GM18873 (cell line): ENCODE results near the gene C1orf116.

ENCODE experiments used
- ATAC-seq: cut with Tn5 transposase; IDR thresholded peaks from one replicate; pipeline ENCODE4 v1.9.1; 2021; ENCODE audit warnings: mild to moderate bottlenecking, moderate library complexity, moderate number of reproducible peaks; ENCODE audit not compliant: unreplicated experiment, low FRiP score

Gene C1orf116

DNA sequence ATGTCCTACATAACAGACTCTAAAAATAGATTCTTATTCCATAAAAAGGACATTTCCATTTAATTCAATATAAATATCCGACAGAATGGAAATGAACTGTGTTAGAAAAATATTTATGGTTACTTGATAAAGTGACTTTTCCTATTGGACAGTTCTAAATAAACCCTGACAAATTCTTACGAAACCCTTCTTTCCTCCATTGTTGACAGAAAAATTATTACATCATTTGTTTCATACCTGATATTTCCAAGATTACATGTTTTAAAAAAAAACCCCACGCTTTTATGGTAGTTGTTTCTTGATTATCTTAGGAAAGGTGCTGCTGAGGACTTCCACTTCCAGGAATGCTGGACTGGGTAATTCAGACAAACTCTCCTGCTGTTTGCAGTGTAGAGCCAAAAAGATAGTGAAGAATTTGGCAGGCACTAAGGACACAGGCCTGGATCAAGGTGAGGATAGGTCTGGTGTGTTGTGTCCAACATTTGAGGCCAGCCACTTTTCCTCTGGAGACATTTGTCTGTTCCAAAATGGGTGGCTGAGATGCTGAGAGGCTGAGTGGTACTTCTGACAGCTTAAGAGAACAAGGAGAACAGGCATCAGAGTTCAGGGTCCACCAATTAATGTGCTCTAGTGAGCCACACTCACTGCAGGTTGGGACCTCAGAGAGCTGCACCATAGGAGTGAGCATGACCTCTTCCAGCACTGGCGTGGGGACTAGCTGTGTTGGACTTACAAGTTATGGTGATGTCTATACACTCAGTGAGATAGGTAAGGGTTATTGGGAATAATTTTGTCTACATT, 7.0 kb upstream of the C1orf116 start:
- no peak for ATAC-seq

DNA sequence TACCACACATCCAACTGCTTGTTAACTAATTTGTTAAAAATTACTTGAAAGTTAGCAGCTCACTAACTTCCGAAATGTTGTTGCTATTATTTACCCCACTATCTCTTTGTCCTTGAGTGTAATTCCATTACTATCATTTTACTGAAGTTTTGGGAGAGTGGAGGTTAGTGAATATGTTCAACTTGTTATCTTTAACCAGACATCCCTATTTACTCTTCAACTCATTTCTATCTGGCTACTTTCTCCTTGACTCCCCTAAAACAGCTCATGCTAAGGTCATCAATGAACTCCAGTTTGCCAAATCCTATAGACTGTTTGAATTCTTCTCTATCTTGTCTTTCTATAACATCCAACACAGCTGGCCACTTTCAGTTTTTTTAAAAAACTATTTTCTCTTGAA, 4.3 kb upstream of the C1orf116 start:
- no peak for ATAC-seq

DNA sequence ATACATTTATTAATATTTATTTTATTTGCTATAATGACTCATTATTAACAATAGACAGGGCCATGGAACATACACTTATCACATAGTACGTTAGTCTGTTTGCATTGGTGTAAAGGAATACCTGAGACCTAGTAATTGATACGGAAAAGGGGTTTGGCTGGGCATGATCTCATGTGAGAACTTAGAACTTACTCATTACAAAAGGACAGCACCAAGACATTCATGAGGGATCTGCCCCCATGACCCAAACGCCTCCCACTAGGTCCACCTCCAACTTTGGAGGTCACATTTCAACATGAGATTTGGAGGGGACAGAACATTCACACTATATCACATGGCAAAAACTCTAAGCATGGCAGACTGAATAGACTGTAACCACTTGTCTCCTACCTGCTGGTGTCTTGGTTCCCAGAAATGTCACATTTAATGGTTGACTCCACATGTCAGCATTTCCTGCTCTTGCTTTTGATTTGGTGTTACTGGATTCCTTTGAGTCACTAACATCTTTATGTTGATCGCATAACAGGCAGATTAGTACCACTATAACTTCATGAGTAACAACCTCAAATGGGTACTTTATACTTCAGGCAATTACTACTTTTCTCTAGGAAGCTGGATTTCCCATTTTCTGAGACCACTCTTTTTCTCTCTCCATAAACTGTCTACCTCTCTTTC, 3.5 kb upstream of the C1orf116 start:
- ATAC-seq: no peak

DNA sequence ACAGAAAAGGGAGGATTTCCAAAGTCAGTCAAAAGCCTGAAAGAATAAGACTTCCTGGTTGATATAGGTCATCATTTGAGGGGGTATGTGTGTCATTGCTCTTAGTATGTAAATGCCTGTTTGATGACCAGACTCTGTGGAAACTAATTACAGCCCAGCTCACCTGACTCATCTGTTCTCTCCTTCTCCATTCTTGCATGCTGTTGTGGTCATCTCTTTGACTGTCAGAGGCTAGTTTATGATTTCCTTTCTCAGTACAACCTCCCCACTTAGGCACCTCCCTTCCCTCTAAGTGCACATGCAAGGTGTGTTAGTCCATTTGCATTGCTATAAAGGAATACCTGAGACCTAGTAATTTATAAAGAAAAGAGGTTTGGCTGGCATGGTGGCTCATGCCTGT, 2.4 kb upstream of the C1orf116 start:
- no peak for ATAC-seq

DNA sequence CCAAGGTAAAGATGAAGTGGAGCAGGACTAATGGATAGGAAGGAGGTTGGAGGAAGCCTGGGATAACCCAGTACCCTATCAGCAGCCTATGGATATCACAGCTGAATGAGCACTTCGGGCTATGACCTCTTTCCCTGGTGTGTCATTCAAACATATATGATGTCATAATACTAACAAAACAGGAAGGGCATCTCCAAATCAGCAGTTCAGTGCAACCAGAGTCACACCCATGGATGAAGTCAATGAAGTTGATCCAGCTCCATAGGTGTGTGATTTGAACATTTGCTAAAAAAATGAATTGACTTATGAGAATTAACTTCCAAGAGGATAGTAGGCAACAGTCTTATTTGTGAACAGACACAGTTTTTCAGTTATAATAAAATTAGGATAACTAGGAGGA, 1.7 kb upstream of the C1orf116 start:
- ATAC-seq: no peak

DNA sequence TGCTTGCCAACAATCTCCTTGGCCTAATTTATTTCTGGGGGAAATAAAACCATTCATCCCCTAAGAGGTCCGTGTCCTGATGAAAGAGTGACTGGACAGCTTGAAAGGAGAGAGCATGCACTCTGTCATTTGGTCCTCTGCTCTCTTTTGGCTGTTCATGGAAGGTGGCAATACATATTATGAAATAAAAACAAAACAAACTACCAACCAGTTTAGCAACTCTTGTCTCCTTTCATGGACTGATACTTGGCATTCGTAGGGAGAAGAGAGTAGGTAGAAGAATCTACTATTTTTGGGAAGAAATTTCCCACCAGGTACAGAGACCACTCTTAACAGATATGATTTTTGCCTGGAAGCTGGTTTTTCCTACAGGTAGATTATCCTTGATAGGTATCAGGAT, 746 bp upstream of the C1orf116 start:
- ATAC-seq: no peak

DNA sequence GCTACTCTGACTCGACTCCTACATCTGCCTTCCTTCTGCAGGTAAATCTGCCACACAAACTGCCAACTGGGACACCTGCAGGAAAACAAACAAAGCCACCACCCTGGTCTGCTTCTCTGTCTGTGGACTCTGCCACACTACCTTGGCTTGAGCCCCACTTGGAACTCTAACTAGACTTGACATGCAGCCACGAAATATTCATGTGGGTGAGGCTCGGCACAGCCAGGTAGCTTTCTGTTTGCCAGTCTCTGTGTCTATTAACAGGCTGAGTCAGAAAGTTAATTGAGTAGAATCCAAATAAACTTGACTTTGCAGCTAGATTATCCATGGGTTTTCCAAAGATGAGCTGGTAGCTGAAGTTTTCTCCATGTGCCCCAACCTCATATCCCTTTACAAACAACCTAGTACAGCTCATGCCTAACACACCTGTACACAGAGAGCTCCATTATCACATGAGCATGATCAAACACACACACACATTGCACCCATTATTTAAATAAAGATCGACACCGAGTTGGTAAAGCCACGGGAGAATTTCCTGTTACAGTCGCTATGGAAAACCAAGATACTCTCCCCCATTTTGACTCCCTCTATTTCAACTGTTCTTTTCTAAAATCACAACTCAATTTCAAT, 808 bp downstream of the C1orf116 start:
- no peak for ATAC-seq

DNA sequence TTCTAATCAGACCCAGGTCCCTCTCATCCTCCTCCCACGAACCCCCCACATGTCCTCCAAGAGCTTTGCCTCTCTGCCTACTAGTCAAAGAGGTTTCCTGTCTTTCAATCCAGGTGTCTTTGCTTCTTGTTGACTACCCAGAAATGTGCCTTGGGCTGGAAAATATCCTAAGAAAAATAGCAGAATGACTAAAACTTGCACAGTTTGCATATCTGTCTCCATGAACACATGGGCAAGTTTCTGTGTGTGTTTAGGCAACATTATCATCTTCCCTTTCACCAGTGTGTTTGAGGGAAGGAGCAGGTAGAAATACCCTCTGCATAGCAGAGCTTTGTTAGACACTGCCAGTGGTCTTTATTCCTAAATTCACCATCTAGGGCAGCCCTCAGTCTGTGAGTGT, 1.5 kb downstream of the C1orf116 start:
- ATAC-seq: no peak

DNA sequence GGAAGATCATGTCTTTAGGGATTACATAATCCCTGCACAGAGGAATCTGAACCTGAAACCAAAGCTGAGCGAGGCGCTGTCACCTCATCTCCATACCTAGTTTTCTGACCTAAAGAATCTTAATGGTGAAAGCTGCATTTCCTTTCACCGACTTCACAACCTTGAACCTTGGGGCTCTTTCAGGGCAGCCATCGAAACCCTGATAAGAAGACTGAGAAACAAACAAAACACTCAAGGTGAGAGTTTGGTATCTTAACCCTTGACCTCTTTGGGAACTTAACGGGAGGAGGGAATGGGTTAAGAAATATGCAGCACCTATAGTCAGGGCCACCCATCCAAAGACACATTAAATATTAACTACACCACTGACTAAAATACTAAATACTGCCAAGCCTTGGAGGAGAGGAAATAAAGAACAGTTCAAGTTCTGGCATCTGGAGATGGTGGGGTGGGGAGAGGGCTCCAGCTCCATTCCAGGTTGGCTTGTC, 2.0 kb downstream of the C1orf116 start:
- ATAC-seq: no peak

DNA sequence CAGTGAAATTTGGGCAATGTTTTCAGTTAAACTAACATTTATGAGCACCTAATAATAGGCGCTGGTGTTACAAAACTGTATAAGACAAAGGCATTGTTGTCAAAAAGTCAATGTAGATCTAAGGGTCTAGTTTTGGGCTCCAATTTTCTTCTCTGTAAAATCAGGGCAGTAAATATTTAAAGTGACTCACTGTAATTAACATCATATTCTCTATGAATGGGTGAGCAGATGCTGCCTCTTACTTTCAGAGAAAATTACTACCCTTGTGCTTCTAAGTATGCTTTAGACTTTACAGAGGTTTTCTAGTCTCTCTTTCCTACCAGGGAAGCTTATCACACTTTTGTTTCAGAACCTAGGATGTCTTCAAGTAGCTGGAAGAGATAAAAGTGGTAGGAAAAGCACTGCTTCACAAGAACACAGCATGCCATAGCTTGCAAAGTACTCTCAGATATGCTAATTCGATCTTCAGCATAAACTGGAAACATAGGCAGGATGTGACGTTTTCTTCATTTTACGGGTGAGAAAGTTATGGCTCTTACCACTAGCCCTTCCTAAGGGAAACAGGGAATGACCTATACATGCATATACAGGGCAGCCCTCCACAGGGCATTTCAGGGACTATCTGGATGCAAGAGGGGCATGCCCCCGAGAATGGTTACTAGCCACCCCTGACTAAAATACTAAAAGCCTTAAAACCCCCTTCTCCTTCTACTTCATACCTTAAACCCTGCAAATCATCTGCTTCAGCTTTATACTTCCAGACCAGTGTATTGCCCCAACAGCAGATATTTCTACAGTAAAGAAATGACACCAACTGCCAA, 2.6 kb downstream of the C1orf116 start:
- ATAC-seq: no peak

DNA sequence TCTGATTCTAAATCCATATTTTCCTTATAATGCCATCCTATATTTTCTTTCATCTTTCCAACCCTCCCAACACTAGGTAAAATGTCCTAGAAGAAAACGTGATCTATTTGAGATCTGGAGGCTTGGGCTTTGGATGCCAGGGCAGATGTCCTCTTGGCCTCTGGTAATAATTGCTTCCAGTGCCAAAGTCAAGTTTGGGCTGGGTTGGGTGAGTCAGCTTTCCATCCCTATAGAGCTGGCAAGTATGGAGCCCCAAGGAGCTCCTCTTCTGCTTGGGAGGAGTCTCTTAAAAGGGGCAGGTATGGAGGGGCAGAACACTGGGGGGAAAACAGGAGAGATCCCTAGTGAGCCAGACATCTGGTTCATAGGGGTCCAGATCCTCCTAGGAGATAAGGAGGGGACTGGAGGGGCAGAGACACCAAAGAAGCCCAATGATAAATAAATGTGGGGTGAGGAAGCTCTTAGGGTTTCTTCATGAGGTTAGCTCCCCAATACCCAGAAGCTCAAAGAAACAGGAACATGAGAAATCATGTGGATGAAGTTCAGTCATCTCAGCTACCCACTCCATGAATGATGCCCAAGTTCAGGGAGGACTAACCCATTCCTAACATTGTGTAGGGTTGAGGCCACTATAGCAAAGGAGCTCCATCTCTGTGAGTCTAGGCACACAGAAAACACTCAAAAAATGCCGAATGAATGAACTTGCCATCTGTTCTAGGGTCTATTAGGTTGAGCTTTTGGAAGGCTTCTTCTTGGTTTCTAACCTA, 3.5 kb downstream of the C1orf116 start:
- no peak for ATAC-seq

DNA sequence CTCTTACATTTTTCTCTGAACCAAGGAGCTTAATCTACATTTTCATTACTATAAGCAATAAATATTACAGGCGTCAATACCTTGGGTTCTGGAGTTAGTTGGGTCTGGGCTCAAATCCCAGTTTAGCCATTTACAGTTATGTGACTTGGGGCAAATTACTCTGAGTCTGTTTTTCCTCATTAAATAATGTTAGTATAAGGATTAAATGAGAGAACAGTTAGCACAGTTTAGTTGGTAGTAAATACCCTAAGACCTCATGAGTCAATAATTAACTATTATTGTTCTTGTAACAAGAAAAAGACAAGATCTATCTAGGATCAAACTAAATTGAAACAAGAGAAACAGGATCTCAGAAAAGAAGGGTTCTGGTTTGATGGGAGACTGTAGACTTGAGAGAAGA, 4.6 kb downstream of the C1orf116 start:
- ATAC-seq: no peak

DNA sequence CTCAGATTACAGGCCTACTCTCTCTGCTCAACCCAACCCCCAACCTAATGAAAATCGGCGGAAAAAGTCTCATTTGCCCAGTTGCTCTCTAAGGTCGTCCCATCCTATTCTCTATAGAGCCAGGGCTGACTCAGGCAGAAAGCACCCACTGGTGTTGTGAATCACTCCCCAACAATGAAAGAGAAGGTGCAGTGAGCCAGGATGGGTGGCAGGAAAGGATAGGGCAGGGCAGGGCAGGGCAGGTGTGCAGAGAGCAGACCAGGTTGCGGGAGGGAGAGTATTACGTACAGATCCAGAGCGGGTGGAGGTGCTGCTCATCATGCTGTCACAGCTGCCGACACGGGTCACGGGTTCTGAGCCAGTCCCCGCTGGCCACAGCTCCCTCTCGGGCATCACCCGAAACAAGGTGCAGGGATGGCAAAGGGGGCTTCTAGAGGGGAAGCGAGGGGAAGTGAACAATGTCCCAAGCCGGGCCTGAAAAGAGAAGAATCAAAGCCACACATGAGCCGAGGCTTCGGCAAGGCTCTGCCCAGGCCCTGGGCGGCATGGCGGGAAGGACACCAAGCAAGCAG, 5.3 kb downstream of the C1orf116 start:
- no peak for ATAC-seq

DNA sequence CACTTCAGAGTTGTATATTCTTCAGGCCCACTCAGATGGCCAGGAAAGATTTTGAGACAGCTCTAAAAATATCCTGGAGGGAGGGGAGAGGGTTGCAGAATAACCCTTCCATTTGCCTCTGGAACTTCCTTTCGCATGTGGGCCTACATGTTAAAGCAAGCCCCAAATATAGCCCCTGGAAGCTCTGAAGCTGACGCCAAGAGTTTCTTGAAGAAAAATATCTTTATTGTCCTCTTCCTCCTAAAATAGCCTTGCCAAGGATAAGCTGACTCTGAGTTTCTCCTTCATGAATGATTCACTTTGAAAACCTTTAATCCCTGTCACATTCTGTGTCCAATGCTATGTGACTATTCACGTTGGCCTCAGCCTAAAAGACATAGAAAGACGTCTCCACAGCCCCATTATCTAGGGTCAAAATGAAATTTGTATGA, 6.4 kb downstream of the C1orf116 start:
- ATAC-seq: no peak

DNA sequence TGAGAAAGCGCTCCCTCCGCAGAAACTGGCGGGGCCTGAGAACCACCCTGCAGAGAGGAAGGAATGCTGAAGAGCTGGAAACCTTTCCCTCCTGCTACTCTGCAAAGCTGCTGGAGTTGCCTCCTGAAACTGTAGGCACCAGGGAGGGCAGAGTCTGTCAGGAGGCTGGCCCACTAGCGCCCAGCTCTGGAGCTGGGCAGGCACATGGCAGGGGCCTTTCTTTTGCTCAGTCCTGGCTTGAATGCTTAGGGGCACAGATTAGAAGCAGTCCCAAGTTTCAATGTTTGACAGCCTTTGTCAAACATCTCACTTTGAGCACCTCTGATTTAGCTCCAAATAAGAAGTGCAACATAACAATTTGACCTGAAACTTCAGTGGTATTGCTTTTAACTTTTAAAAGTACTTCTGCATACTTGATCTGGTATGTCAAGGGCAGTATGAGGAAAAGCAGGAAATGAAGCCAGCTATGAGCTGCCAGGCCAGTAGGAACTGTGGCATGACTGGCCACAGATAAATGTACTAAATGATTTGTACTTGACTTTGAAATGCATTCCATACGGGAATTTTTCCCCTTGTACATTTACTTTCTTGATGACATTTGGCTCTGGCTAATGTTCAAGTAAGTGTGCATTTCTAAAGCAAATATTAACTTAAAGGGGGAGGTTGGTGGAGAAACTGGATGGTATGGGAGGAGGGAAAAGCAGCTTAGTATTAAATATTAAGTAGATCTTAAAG, 7.2 kb downstream of the C1orf116 start:
- ATAC-seq: no peak

DNA sequence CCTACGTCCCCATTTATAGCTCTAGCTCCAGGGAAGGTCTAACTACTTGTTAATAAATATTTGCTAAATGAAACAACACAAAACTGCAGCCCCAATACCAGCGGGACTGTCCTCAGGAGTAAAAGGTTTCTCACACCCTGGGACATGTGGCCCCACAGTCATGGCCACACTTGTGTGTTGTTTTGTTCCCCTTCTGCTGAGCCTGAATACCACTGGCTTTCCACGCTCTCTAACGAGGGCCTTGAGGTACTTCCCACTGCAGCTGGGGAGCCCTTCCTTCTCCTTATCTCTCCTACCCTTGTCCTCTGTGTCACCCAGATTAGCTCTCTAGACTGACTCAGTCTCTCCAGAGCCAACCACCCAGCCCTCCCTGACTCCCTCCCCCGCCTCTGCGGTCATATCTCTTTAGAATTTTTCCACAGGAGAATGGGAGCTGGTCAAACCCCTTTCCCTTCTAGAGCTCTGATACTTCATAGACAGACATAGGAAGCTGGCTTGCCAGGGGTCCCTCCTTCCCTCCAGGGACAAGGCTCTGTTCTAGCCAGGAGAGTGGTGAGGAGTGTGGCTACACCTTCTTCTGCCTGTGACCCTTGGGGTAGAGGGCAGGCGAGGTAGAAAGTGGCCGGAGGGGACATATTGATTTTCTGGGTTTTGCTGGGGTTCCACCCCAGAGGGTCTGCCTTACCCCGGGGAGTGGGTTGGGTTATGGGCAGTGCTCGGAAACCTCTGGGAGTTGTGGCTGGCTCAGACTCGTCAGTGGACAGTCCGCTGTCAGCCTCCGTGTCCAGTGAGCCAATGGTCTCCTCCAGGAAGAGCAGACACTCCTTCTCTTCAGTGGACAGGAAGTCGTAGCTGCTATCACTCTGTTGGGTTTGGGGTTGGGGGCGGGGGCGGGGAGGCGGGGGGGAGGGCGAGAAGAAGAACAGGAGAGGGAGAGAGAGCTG, 8.1 kb downstream of the C1orf116 start:
- ATAC-seq: no peak

DNA sequence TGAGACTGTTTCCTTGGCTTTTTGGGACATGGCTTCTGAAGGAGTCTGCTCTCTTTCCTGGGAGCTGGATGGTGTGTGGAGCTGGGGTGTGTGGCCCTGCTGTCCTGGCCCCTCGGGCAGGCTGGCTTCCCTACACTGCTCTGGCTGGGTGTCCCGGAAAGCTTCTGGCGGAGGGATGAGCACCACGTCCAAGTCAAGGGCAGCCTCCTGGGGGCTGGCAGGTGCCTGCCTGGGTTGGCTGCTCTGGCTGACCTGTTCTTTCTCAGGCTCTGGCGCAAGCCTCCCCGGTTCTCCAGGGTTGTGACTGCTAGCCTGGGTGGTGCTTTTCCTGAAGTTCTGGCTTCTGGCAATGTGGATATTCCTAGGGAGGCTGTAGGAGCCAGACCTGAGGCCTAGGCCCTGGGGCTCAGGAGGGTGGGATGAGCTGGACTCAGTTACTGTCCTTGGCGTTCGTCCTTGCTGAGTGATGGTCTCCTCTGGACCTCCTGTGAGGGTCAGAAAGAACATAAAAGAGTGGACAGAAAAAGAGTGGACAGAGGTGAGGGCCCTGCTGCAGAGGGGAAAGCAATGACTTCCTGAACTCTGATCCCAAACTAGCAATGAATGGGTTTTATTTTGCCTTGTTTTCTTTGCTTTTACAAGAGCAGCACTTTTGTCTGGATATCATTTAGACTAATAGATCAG, 9.4 kb downstream of the C1orf116 start:
- no peak for ATAC-seq
